SK-MEL-5 (cell line): ENCODE data around the gene ELOVL4. TPM values are rescaled to one million over a fixed set of nuclear protein-coding genes. Genes with fewer than 3 reads are reported as not detected.

Source experiments
- DNase-seq: peaks from one replicate; pipeline ENCODE4 v3.0.0-alpha.2; 2016; ENCODE audit warnings: low read depth, low spot score
- in situ Hi-C: cut with HindIII; loops from 2 replicates; pipeline ENCODE4 v1.10.0; 2016; ENCODE audit warnings: low sequenced_read_pairs, high pct_unique_total_duplicates, low pct_unique_long_range_greater_than_20kb
- total RNA-seq: library from RNA; depleted of rRNA; stranded (reverse); fragments of >200 nt; shearing (Covaris generic); gene quantifications from 2 replicates; pipeline ENCODE4 v1.2.3, GENCODE V29; 2014; rRNA removed

Gene ELOVL4
- total RNA-seq, 1 experiment from 2014 or later = 4.7 TPM

DNA sequence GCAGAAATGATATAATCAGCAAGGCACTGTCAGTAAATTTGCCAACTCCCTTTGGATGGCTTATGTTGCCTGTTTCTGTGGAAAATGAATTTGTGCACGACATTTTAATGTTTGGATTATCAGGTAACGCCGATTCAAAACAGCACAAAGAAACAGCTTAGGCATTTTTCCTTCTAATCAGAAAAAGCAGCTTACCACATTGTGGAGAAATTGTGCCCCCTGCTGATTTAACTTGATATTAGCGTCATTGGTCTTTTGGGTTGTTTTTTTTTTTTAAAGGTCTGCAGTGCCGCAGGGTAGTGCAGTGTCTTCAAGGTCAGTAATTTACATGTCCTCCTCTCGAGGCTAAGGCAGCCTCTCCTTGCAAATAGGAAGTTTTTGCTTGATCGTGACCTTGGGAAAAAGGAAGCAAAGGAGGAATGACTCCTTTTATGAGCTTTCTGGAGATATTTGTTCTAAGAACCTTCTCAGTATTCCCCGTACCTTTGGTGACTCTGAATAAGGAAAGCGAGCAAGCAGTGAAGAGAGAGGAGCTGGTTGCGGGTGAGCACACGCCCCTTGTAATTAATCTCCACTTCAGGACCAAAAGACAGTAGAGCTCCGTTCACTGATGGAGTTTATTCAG, 79.1 kb downstream of the ELOVL4 start:
- in situ Hi-C loops = no loop called here
- DNase-seq = peak; percentile 85

Other genes with a start within 250 kb of the ELOVL4 start
- 29.8 and 31.3 TPM in 2 replicates for gene TTK, start 57.1 kb upstream of the ELOVL4 start, total RNA-seq
- gene BCKDHB, start 159.1 kb upstream of the ELOVL4 start, total RNA-seq = 10.6 and 12.2 TPM in 2 replicates